Measurements from ENCODE around the gene BLID. TPM values are rescaled to one million over a fixed set of nuclear protein-coding genes. Genes with fewer than 3 reads are reported as not detected.

The BLID gene
- total and polyA plus RNA-seq, 4 donors: 0.25 to 4.5 TPM; not detected in 2

GRCh38 chr11:122146475-122146874 is 30.5 kb upstream of the BLID start:
- TF ChIP-seq CTCF (IDR thresholded peaks at IDR 0.05; ENCODE audit: control extremely low read depth, extremely low read depth): no peak
- 88 to 94% methylated on average over 2 of the region's 2 CpGs for WGBS, 2 donors
- no peak for ATAC-seq (ENCODE audit: insufficient read depth, low FRiP score)

GRCh38 chr11:122145715-122146274 is 29.8 kb upstream of the BLID start:
- no peak overlapping the region for H3K4me3 ChIP-seq
- H3K9me3 ChIP-seq (ENCODE audit: control insufficient read depth in 4 of 4, insufficient read depth in 3 of 4, low read length in 3 of 4): no peaks in the 10 kb centered on the region
- H3K4me1 ChIP-seq (ENCODE audit: control insufficient read depth in 5 of 5, insufficient read depth in 5 of 5, low read length in 5 of 5): peaks cover 0 to 31% (median 0%) of the 10 kb centered on the region in 5 donors
- DNase-seq (no peak), ATAC-seq (ENCODE audit: insufficient read depth, low FRiP score) (no peak)
- no peak overlapping the region for H3K27ac ChIP-seq (ENCODE audit: low read depth in 1 of 2, low read length in 1 of 2)
- no peak overlapping the region for H3K9ac ChIP-seq (ENCODE audit: insufficient read depth in 1 of 2, low read length in 2 of 2)
- no peak for TF ChIP-seq CTCF (IDR thresholded peaks at IDR 0.05; ENCODE audit: control extremely low read depth, extremely low read depth)
- H3K27me3 ChIP-seq (ENCODE audit: control insufficient read depth in 3 of 3, insufficient read depth in 3 of 3, low read length in 2 of 3): no peaks in the 10 kb centered on the region
- no peaks in the 10 kb centered on the region for H3K36me3 ChIP-seq (ENCODE audit: control insufficient read depth in 4 of 4, insufficient read depth in 4 of 4, low read length in 4 of 4)

More at GRCh38 chr11:122146475-122146874, 30.5 kb upstream of the BLID start:
- no peak for DNase-seq
- Histone ChIP-seq H3K9me3 (ENCODE audit: control insufficient read depth in 4 of 4, insufficient read depth in 3 of 4, low read length in 3 of 4) (no peaks in the 10 kb centered on the region), H3K27ac (ENCODE audit: low read depth in 1 of 2, low read length in 1 of 2) (no peak overlapping the region), H3K27me3 (ENCODE audit: control insufficient read depth in 3 of 3, insufficient read depth in 3 of 3, low read length in 2 of 3) (no peaks in the 10 kb centered on the region), H3K9ac (ENCODE audit: insufficient read depth in 1 of 2, low read length in 2 of 2) (no peak overlapping the region), H3K36me3 (ENCODE audit: control insufficient read depth in 4 of 4, insufficient read depth in 4 of 4, low read length in 4 of 4) (no peaks in the 10 kb centered on the region), H3K4me1 (ENCODE audit: control insufficient read depth in 5 of 5, insufficient read depth in 5 of 5, low read length in 5 of 5) (peaks cover 0 to 33% (median 0%) of the 10 kb centered on the region in 5 donors), H3K4me3 (no peak overlapping the region)

- Histone ChIP-seq H3K9me3 (ENCODE audit: control insufficient read depth in 4 of 4, insufficient read depth in 3 of 4, low read length in 3 of 4) (no peaks in the 10 kb centered on the region), H3K36me3 (ENCODE audit: control insufficient read depth in 4 of 4, insufficient read depth in 4 of 4, low read length in 4 of 4) (no peaks in the 10 kb centered on the region), H3K27ac (ENCODE audit: low read depth in 1 of 2, low read length in 1 of 2) (no peak overlapping the region), H3K4me3 (no peak overlapping the region), H3K27me3 (ENCODE audit: control insufficient read depth in 3 of 3, insufficient read depth in 3 of 3, low read length in 2 of 3) (no peaks in the 10 kb centered on the region), H3K9ac (ENCODE audit: insufficient read depth in 1 of 2, low read length in 2 of 2) (no peak overlapping the region), H3K4me1 (ENCODE audit: control insufficient read depth in 5 of 5, insufficient read depth in 5 of 5, low read length in 5 of 5) (peaks cover 0 to 21% (median 0%) of the 10 kb centered on the region in 5 donors)
- no peak for ATAC-seq (ENCODE audit: insufficient read depth, low FRiP score)
- TF ChIP-seq CTCF (IDR thresholded peaks at IDR 0.05; ENCODE audit: control extremely low read depth, extremely low read depth): no peak
- WGBS, 2 donors: 96% methylated on average over 3 of the region's 3 CpGs
- DNase-seq: no peak
These were observed 28.7 kb upstream of the BLID start for GRCh38 chr11:122144752-122145151.

GRCh38 chr11:122141725-122142124 is 25.7 kb upstream of the BLID start:
- Histone ChIP-seq H3K9ac (ENCODE audit: insufficient read depth in 1 of 2, low read length in 2 of 2) (no peak overlapping the region), H3K4me3 (no peak overlapping the region), H3K4me1 (ENCODE audit: control insufficient read depth in 5 of 5, insufficient read depth in 5 of 5, low read length in 5 of 5) (peaks cover 0 to 11% (median 0%) of the 10 kb centered on the region in 5 donors), H3K27ac (ENCODE audit: low read depth in 1 of 2, low read length in 1 of 2) (no peak overlapping the region), H3K36me3 (ENCODE audit: control insufficient read depth in 4 of 4, insufficient read depth in 4 of 4, low read length in 4 of 4) (no peaks in the 10 kb centered on the region), H3K27me3 (ENCODE audit: control insufficient read depth in 3 of 3, insufficient read depth in 3 of 3, low read length in 2 of 3) (no peaks in the 10 kb centered on the region), H3K9me3 (ENCODE audit: control insufficient read depth in 4 of 4, insufficient read depth in 3 of 4, low read length in 3 of 4) (no peaks in the 10 kb centered on the region)
- DNase-seq (no peak), ATAC-seq (ENCODE audit: insufficient read depth, low FRiP score) (no peak)
- no peak for TF ChIP-seq CTCF (IDR thresholded peaks at IDR 0.05; ENCODE audit: control extremely low read depth, extremely low read depth)
- WGBS, 2 donors: 88 to 91% methylated on average over 7 of the region's 7 CpGs
